HUDEP-2 (cell line): Measurements from ENCODE around the gene SETX.

ENCODE experiments used
- DNase-seq, 76 experiments: peaks; one replicate each; lab custom pipeline; 2025; ENCODE audit not compliant: unreplicated experiment in 76 of 76; lab: John Stamatoyannopoulos, UW

SETX gene

GRCh38 chr9:132224645-132225044 is 130.1 kb downstream of the SETX start:
- DNase-seq, result no peak

GRCh38 chr9:132221941-132222340 is 132.8 kb downstream of the SETX start:
- DNase-seq, result no peak

GRCh38 chr9:132218208-132218607 is 136.6 kb downstream of the SETX start:
- no peak for DNase-seq

- DNase-seq, result no peak
These were observed 137.7 kb downstream of the SETX start for GRCh38 chr9:132216861-132217619.

- no peak for DNase-seq
These were observed 140.7 kb downstream of the SETX start for GRCh38 chr9:132214027-132214622.

- DNase-seq, result no peak
These were observed 143.2 kb downstream of the SETX start for GRCh38 chr9:132211570-132211969.
